ENCODE data around the gene SH3RF1. TPM values are rescaled to one million over a fixed set of nuclear protein-coding genes. Genes with fewer than 3 reads are reported as not detected.

The SH3RF1 gene
- total and polyA plus RNA-seq, 4 donors, result 1.8 to 7.9 (median 3.5) TPM

DNA sequence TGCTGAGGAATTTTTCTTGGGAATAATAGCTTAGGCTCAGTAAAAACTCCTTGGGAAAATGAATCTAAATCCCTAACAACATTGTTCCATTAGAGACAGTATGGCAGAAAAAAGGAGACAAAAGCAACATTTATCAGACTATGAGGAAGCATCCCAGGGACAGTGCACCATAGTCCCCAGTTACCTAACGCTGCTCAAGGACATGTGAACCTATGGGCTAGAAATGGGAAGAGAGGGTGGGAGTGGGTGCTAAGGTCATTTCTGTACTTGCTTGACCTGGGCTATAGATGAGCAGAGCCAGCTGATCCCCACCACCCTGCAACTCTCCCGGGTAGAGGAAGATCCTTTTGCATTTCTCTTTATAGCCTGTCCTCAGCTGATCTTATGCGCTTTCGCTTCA, 162.5 kb downstream of the SH3RF1 start:
- no peaks in the 10 kb centered on the region for H3K9me3 ChIP-seq (ENCODE audit: control insufficient read depth in 4 of 4, low read length in 3 of 4)

DNA sequence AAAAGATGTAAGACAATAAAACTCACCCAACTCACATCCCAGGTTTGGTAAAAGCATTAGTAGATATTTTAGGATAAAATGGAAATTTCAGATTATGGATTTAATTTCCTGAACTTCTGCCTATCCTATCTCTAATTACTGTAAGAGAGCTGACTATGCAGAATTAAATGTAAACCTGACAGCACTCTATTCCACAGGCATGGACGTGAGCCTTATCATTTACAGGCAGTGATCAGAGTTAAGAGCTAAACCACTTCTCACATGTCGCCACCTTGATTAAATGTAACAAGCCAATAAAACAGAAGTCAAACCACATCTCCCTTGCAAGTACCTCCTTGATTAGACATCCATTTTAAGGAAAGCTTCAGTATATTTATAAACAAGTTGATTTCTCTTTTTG, 163.2 kb downstream of the SH3RF1 start:
- H3K27ac ChIP-seq (ENCODE audit: low read depth in 1 of 2, low read length in 2 of 2), result no peak overlapping the region
- no peaks in the 10 kb centered on the region for H3K27me3 ChIP-seq (ENCODE audit: control insufficient read depth in 4 of 4, insufficient read depth in 4 of 4, low read length in 3 of 4)
- no peaks in the 10 kb centered on the region for H3K9me3 ChIP-seq (ENCODE audit: control insufficient read depth in 4 of 4, low read length in 3 of 4)
- H3K4me1 ChIP-seq (ENCODE audit: control insufficient read depth in 4 of 4, insufficient read depth in 4 of 4, low read length in 3 of 4), result peaks cover 0 to 13% (median 11%) of the 10 kb centered on the region in 4 donors
- 73% methylated on average over 2 of the region's 2 CpGs for WGBS
- H3K9ac ChIP-seq (ENCODE audit: low read depth in 1 of 2, low read length in 2 of 2), result no peak overlapping the region
- no peak for DNase-seq (ENCODE audit: low spot score)
- H3K4me3 ChIP-seq (ENCODE audit: low read depth in 1 of 3, low read length in 3 of 3), result no peak overlapping the region
- peaks cover 6 to 11% (median 10%) of the 10 kb centered on the region in 4 donors for H3K36me3 ChIP-seq (ENCODE audit: control insufficient read depth in 4 of 4, insufficient read depth in 3 of 4, low read depth in 1 of 4, low read length in 3 of 4)
- TF ChIP-seq, protein P1, sequence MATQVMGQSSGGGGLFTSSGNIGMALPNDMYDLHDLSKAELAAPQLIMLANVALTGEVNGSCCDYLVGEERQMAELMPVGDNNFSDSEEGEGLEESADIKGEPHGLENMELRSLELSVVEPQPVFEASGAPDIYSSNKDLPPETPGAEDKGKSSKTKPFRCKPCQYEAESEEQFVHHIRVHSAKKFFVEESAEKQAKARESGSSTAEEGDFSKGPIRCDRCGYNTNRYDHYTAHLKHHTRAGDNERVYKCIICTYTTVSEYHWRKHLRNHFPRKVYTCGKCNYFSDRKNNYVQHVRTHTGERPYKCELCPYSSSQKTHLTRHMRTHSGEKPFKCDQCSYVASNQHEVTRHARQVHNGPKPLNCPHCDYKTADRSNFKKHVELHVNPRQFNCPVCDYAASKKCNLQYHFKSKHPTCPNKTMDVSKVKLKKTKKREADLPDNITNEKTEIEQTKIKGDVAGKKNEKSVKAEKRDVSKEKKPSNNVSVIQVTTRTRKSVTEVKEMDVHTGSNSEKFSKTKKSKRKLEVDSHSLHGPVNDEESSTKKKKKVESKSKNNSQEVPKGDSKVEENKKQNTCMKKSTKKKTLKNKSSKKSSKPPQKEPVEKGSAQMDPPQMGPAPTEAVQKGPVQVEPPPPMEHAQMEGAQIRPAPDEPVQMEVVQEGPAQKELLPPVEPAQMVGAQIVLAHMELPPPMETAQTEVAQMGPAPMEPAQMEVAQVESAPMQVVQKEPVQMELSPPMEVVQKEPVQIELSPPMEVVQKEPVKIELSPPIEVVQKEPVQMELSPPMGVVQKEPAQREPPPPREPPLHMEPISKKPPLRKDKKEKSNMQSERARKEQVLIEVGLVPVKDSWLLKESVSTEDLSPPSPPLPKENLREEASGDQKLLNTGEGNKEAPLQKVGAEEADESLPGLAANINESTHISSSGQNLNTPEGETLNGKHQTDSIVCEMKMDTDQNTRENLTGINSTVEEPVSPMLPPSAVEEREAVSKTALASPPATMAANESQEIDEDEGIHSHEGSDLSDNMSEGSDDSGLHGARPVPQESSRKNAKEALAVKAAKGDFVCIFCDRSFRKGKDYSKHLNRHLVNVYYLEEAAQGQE (IDR thresholded peaks at IDR 0.05), result no peak
- TF ChIP-seq, protein P2, sequence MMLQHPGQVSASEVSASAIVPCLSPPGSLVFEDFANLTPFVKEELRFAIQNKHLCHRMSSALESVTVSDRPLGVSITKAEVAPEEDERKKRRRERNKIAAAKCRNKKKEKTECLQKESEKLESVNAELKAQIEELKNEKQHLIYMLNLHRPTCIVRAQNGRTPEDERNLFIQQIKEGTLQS (IDR thresholded peaks at IDR 0.05), result no peak
- TF ChIP-seq, protein P3, sequence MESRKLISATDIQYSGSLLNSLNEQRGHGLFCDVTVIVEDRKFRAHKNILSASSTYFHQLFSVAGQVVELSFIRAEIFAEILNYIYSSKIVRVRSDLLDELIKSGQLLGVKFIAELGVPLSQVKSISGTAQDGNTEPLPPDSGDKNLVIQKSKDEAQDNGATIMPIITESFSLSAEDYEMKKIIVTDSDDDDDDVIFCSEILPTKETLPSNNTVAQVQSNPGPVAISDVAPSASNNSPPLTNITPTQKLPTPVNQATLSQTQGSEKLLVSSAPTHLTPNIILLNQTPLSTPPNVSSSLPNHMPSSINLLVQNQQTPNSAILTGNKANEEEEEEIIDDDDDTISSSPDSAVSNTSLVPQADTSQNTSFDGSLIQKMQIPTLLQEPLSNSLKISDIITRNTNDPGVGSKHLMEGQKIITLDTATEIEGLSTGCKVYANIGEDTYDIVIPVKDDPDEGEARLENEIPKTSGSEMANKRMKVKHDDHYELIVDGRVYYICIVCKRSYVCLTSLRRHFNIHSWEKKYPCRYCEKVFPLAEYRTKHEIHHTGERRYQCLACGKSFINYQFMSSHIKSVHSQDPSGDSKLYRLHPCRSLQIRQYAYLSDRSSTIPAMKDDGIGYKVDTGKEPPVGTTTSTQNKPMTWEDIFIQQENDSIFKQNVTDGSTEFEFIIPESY (IDR thresholded peaks at IDR 0.05), result no peak
- TF ChIP-seq JUND (IDR thresholded peaks at IDR 0.05), result no peak
- no peak for TF ChIP-seq TAF1 (conservative IDR thresholded peaks at IDR 0.05)
- TF ChIP-seq, protein P4, sequence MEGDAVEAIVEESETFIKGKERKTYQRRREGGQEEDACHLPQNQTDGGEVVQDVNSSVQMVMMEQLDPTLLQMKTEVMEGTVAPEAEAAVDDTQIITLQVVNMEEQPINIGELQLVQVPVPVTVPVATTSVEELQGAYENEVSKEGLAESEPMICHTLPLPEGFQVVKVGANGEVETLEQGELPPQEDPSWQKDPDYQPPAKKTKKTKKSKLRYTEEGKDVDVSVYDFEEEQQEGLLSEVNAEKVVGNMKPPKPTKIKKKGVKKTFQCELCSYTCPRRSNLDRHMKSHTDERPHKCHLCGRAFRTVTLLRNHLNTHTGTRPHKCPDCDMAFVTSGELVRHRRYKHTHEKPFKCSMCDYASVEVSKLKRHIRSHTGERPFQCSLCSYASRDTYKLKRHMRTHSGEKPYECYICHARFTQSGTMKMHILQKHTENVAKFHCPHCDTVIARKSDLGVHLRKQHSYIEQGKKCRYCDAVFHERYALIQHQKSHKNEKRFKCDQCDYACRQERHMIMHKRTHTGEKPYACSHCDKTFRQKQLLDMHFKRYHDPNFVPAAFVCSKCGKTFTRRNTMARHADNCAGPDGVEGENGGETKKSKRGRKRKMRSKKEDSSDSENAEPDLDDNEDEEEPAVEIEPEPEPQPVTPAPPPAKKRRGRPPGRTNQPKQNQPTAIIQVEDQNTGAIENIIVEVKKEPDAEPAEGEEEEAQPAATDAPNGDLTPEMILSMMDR (IDR thresholded peaks at IDR 0.05; ENCODE audit: low read depth, low read length, missing input control), result no peak

More for the DNA sequence above, 162.5 kb downstream of the SH3RF1 start:
- H3K4me1 ChIP-seq (ENCODE audit: control insufficient read depth in 4 of 4, insufficient read depth in 4 of 4, low read length in 3 of 4), result peaks cover 0 to 13% (median 11%) of the 10 kb centered on the region in 4 donors
- no peak for TF ChIP-seq FOXA1 (IDR thresholded peaks at IDR 0.05)
- TF ChIP-seq, protein P3 (IDR thresholded peaks at IDR 0.05), result no peak
- no peak for TF ChIP-seq RAD21 (IDR thresholded peaks at IDR 0.05)
- no peak for TF ChIP-seq JUND (IDR thresholded peaks at IDR 0.05)
- no peak for TF ChIP-seq TAF1 (conservative IDR thresholded peaks at IDR 0.05)
- no peak for TF ChIP-seq RXRA (IDR thresholded peaks at IDR 0.05)
- TF ChIP-seq, protein P5, sequence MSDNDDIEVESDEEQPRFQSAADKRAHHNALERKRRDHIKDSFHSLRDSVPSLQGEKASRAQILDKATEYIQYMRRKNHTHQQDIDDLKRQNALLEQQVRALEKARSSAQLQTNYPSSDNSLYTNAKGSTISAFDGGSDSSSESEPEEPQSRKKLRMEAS (IDR thresholded peaks at IDR 0.05), result no peak
- no peak for TF ChIP-seq EGR1 (IDR thresholded peaks at IDR 0.05; ENCODE audit: low read depth in 2 of 2)
- TF ChIP-seq, protein P1 (IDR thresholded peaks at IDR 0.05), result no peak
- TF ChIP-seq HNF4A (conservative IDR thresholded peaks at IDR 0.05), result no peak
- H3K9ac ChIP-seq (ENCODE audit: low read depth in 1 of 2, low read length in 2 of 2), result no peak overlapping the region
- WGBS, result 95% methylated on average over 4 of the region's 4 CpGs
- H3K36me3 ChIP-seq (ENCODE audit: control insufficient read depth in 4 of 4, insufficient read depth in 3 of 4, low read depth in 1 of 4, low read length in 3 of 4), result peaks cover 6 to 11% (median 10%) of the 10 kb centered on the region in 4 donors
- no peak for DNase-seq (ENCODE audit: low spot score)
- no peak overlapping the region for H3K27ac ChIP-seq (ENCODE audit: low read depth in 1 of 2, low read length in 2 of 2)
- no peak overlapping the region for H3K4me3 ChIP-seq (ENCODE audit: low read depth in 1 of 3, low read length in 3 of 3)
- no peaks in the 10 kb centered on the region for H3K27me3 ChIP-seq (ENCODE audit: control insufficient read depth in 4 of 4, insufficient read depth in 4 of 4, low read length in 3 of 4)

Measured in liver (tissue), 9 donors.